ENCODE measurements around the gene NLGN2. TPM values are rescaled to one million over a fixed set of nuclear protein-coding genes. Genes with fewer than 3 reads are reported as not detected.

Gene NLGN2
- total and polyA plus RNA-seq, 2 of the 8 experiments (the other 6 are each of a cell fraction or from before 2014, with no cell fraction given), result 21.2 to 62.8 TPM

GRCh38 chr17:7384489-7385081 lies 23.1 kb upstream of the NLGN2 start:
- CTCF ChIA-PET (ENCODE audit: partially characterized antibody), result interaction anchor here (0.7 to 4.0 kb wide), 9 partner anchors 9 to 176 kb away, joined by 3 to 21 read pairs (median 6); partner anchors contain the start of genes PLSCR3 and TMEM95
- H4K91ac ChIP-seq (replicated peaks; ENCODE audit: insufficient read length, low read length), result no peak overlapping the region
- H3K9ac ChIP-seq (replicated peaks in 1 of 4; ENCODE audit: extremely low read depth in 1 of 4, low read depth in 3 of 4, low read length in 3 of 4), result peak overlapping the region in 2 of 4 experiments; percentile 46 to 66; a peak in 5 of 7 replicates
- H3K27ac ChIP-seq (ENCODE audit: low read depth, low read length), result no peak overlapping the region
- peaks cover 0 to 17% (median 10%) of the 10 kb centered on the region in 4 experiments; a peak in 6 of 7 replicates for H3K4me1 ChIP-seq (replicated peaks in 1 of 4; ENCODE audit: control insufficient read depth in 3 of 4, insufficient read depth in 4 of 4, low read length in 3 of 4)
- no peak overlapping the region for H3K56ac ChIP-seq (replicated peaks; ENCODE audit: insufficient read length, low read depth, low read length)
- H3K4ac ChIP-seq (replicated peaks; ENCODE audit: insufficient read length, low read depth, low read length), result no peak overlapping the region
- H4K5ac ChIP-seq (ENCODE audit: insufficient read length, low read depth, low read length), result no peak overlapping the region
- H3K18ac ChIP-seq (ENCODE audit: extremely low read depth, low read length), result no peak overlapping the region; the same call in 1 of the 2 replicates
- peaks cover 0 to 13% (median 2%) of the 10 kb centered on the region in 4 experiments; a peak in 5 of 8 replicates for H3K36me3 ChIP-seq (ENCODE audit: control insufficient read depth in 2 of 4, insufficient read depth in 4 of 4, low read length in 3 of 4)
- peaks cover 0 to 2% of the 10 kb centered on the region in 2 experiments; a peak in 1 of 4 replicates for H3K9me3 ChIP-seq (ENCODE audit: insufficient read depth in 2 of 2, low read depth in 1 of 2, low read length in 1 of 2)
- FAIRE-seq (no peak), DNase-seq (ENCODE audit: low read depth in 1 of 2, low spot score in 2 of 2) (no peak)
- no peak overlapping the region for H3K14ac ChIP-seq (ENCODE audit: insufficient read length)
- 42% methylated on average over 23 of the region's 23 CpGs; no CpG with 5 or more reads in 1 of the 2 experiments for WGBS, 2 experiments (ENCODE audit: extremely low coverage in 1 of 2, insufficient coverage in 1 of 2, insufficient read length in 1 of 2, insufficient replicate concordance in 2 of 2, low coverage in 1 of 2, low lambda C conversion rate in 2 of 2, missing lambda C conversion rate in 1 of 2)
- peak overlapping the region; percentile 36 to 60 (median 46) for H3K4me3 ChIP-seq (ENCODE audit: extremely low read depth in 1 of 4, insufficient read depth in 2 of 4, low read depth in 3 of 4, low read length in 4 of 4)
- no peak overlapping the region for H2BK15ac ChIP-seq (ENCODE audit: low read length)
- peak overlapping the region; percentile 78 for H3K4me2 ChIP-seq (ENCODE audit: insufficient read depth in 1 of 2, low read depth in 2 of 2, low read length in 2 of 2)
- no peak overlapping the region for H2BK20ac ChIP-seq (ENCODE audit: low read length)
- no peak overlapping the region for H2BK120ac ChIP-seq (replicated peaks; ENCODE audit: low read depth, low read length)
- H2BK5ac ChIP-seq (ENCODE audit: low read depth, low read length), result no peak overlapping the region
- no peaks in the 10 kb centered on the region for H3K79me2 ChIP-seq (ENCODE audit: control insufficient read depth in 1 of 2, insufficient read depth in 2 of 2, low read length in 2 of 2)
- peaks cover 2 to 10% of the 10 kb centered on the region in 2 experiments for H4K20me1 ChIP-seq (replicated peaks in 1 of 2; ENCODE audit: control insufficient read depth in 1 of 2, insufficient read depth in 2 of 2, low read length in 2 of 2)
- no peak overlapping the region for H2BK12ac ChIP-seq (ENCODE audit: low read depth, low read length)
- H4K8ac ChIP-seq (ENCODE audit: extremely low read depth, insufficient read depth, low read length), result no peak overlapping the region
- peaks cover 0 to 39% (median 29%) of the 10 kb centered on the region in 4 experiments; a peak in 6 of 7 replicates for H3K27me3 ChIP-seq (replicated peaks in 1 of 4; ENCODE audit: control insufficient read depth in 3 of 4, extremely low read depth in 1 of 4, insufficient read depth in 3 of 4, low read length in 3 of 4)
- H2AK5ac ChIP-seq (ENCODE audit: low read depth, low read length), result no peak overlapping the region
- peaks cover 3% of the 10 kb centered on the region; the same call in 1 of the 2 replicates for H3K79me1 ChIP-seq (ENCODE audit: low read depth, low read length)
- no peak overlapping the region for H3K23ac ChIP-seq (ENCODE audit: insufficient read length)
- H3K23me2 ChIP-seq (ENCODE audit: low read depth, low read length), result peaks cover 12% of the 10 kb centered on the region; the same call in 1 of the 2 replicates
- no peak overlapping the region for H2AFZ ChIP-seq (ENCODE audit: low read length)
- POLR2A ChIA-PET (ENCODE audit: partially characterized antibody), result interaction anchor here (0.6 to 3.7 kb wide), 12 partner anchors 9 to 228 kb away, joined by 3 to 16 read pairs (median 4); partner anchors contain the start of genes PLSCR3, TMEM95 and ZBTB4
- TF ChIP-seq EP300 (IDR thresholded peaks at IDR 0.05; ENCODE audit: borderline replicate concordance in 1 of 2, low read depth in 2 of 2, low read length in 2 of 2) (no peak), CBX8 (IDR thresholded peaks at IDR 0.05; ENCODE audit: borderline replicate concordance, low read depth, low read length) (no peak), RFX5 (IDR thresholded peaks at IDR 0.05; ENCODE audit: borderline replicate concordance, low read depth, low read length) (no peak), POLR2A (IDR thresholded peaks at IDR 0.05; ENCODE audit: control extremely low read depth in 1 of 2, low read depth in 2 of 2, low read length in 2 of 2) (no peak), ZNF274 (IDR thresholded peaks at IDR 0.05; ENCODE audit: borderline replicate concordance, extremely low read depth, low read length) (no peak), EZH2 (IDR thresholded peaks at IDR 0.05; ENCODE audit: low read depth, low read length, severe bottlenecking) (no peak), POLR2AphosphoS5 (IDR thresholded peaks at IDR 0.05; ENCODE audit: low read depth, low read length) (no peak)
